GM21381 (cell line): ENCODE results near the gene WNK2.

Experiments
- ATAC-seq: cut with Tn5 transposase; IDR thresholded peaks from one replicate; pipeline ENCODE4 v1.9.1; 2021; ENCODE audit warnings: mild to moderate bottlenecking, moderate library complexity; ENCODE audit not compliant: unreplicated experiment

Gene WNK2

DNA sequence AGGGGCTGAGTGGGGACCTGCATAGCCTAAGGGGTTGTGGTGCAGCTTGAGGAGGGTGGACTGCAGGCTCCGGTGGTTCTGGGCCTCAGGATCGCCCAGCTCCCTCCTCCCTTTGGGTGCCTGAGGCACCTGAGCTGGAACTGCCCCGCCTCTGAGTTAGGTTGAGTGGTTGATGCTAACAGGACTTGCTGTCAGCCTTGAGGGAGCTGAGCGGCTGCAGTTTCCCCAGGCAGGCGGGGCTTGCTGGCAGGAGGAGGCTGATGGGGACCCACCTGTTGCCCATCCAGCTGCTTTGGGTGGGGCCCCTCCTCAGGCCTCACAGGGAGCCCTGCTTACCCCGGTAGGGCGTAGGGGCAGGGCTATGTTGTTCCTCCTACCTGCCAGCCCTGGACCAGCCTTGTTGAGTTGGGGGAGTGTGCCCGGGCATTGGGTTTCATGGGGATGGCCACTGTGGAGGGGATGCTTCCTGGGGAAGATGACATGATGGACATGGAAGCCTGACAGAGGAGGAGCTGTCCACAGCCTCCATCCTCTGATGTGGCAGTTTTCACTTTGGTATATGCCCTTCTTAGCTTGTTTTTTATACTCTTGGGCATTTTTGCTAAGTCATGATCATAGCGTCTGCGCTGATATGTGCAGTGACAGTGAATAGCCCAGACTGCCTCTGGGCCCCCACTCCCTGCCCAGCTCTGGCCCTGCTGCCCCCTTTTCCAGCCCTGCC, 14.3 kb downstream of the WNK2 start:
- ATAC-seq: no peak

DNA sequence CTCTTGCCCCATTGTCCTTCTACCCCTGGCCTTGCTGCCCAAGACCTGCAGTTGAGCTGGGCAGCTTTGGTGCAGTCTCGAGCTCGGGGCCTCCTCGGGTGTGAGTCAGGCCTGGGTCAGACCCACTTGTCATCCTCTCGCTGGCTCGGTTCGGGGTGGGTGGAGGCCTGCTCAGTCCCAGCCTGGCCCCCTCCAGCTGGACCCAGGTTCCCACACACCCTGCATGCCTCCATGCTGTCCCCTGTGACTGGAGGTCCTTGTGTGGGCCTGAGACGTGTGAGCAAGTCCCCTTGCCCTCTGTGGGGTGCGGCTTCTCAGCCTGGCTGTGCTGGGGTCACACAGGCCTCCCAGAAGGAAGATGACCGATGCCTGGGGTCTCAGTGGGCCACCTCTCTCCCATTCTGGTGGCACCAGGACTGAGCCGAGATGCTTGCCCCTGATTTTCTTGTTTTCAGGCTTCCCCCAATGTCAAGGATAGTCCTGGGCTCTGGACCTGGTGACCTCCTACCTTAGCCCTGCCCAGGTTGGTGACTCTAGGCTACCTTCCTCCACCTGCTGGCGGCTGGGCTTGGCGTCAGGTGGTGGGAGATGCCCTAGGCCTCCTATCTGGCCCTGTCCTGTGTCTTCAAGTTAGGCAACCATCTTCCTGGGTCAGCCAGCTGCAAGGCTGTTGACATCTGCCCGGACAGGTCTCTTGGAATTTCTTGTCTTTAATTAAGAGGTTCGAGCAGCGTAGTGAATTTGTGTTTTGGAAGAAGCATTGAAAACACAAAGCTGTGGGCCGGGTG, 15.1 kb downstream of the WNK2 start:
- no peak for ATAC-seq

DNA sequence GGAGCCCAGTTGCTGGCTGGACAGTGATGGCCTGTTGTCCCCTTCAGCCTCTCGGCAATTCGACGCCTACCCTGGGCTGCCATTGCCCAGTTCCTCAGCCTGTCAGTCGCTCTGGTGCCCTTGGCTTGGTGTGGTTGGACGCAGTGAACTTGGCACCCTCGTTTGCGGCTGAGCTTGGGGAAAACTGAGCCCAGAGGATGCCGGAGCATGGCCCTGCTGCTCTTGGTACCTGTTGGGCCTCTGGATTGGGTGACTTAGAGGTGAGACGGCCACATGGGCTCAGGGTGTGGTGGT, 16.5 kb downstream of the WNK2 start:
- no peak for ATAC-seq

DNA sequence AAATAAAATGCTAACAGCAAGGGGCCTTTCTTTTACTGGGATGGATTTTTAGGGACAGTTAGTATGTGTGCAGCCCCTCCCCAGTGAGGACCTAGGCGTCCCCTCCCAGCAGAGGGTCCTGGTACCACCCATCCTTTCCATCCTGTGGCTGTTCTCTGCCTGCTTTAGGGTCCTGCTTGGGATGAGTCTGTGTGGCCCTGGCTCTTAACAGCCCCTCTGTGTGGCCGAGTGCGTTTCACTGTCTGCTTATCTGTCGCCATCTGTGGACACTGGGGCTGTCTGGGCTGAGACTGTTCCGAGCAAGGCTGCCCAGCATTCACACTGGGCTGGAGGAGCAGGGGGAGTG, 17.0 kb downstream of the WNK2 start:
- no peak for ATAC-seq

DNA sequence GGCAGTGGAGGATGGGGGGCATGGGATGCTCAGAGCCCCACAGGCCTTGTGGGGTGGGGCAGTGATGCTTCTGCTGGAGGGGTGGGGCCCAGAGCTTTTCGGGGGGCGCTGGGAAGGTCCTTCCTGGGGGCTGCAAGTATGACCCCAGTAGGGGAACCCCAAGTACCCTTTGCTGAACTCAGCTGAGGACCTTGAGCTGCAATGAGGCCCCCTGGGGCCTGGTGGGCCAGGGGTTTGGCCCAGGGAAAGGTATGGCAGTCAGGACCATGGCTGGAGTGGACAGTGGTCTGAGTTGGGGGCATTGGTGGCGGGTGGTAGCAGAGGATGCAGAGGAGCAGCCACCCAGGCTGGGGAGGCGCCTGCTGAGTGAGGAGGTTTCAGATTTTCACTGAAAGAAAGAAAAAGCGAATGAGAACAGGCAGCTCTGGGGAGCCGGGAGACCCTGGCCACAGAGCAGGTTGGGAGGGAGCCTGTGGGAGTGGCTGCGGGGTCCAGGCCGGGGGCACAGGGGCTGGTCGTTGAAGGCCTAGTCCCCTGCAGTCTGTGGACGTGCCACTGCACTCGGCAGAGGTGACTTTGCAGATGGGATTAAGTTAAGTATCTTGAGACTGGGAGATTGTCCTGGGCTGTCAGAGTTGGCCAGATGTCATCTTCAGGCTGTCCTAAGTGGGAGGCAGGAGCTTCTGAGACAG, 19.2 kb downstream of the WNK2 start:
- ATAC-seq: no peak

DNA sequence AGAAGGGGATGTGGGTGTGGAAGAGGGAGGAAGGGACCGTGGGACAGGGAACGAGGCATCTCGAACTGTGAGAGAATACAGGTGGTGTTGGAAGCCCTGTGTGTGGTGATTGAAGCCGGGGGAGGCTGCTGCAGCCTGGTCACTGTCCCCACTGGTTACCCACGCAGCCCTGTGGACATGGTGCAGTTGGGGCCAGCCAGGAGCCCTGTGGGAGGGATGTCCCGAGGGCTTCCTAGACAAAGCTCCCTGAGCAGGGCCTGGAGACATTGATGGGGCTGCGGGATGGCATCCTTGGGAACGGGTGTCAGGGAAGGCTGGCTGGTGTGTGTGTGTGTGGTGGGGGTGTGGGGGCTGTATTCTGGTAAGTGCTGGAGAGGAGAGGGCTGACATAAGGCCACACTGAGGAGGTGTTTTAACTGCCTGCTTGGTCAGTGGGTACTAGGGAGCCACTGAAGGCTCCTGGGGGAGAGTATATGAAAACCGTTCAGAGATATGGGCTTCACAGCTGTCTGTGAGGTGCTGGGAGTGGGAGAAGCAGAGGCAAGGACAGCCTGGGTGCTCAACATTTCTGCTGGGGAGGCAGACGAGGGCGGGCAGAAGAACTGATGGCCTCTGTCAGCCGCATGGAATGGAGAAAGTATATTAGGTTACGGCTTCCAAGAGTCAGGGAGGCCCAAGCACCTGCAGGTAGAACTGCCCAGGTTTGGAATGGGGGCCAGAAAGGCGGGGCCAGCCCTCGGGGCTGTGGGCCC, 20.0 kb downstream of the WNK2 start:
- ATAC-seq: no peak

DNA sequence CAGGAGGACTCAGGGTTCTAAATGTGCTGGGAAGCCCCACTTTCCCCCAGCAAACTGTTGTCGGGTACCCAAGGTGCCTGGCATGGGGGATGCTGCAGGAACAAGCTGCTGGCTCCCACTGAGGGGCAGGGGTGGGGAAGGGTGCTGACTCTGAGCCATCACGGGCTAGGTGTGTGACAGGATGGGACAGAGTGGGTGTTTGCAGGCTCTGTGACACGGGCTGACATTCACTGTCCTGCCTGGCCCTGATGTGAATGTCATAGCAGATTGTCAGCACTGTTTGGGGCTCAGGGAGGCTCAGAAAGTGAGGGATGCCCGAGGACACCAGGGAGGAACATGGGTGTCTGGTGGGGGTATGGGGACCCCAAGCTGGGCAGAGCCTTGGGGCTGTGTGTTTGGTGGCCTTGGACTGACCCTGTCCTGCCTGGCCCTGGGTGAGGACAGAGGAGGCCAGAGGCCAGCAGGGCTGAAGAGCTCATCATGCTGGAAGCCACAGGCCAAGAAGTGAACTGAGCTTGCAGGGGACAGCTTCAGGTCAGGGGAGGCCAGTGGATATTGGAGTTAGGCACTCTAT, 20.6 kb downstream of the WNK2 start:
- no peak for ATAC-seq

DNA sequence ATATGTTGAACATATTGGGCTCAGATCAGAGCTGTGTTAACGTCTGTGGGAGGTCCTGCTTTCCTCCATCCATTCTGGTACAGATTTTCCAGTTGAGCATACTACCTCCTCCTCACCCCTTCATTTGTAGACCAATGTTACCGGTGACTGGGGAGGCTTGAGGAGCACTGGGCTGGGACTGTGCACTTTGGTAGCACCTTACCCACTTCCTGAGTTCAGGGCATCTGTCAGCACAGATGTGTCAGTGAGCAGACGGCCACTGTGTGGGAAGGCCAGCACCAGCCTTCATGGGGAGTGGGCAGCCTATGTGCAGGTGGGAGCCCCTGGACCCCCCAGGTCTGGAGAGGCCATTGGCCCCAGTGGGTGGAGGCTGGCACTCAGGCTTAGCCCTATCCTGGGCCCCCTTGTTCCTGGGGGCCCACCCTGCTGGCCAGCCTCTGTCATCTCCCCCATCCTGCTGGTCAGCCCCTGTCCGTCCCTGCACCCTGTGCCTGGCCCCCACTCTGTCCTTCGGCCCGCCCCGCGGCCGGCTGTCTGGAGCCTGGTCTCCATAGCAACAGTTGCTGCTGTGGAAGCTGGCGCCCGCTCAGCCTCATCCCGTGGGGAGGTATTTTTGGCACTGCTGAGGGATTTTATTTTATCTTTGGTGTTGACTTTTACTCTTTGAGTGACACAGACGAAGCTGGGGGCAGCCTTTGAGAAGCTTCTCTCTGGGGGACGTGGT, 21.3 kb downstream of the WNK2 start:
- ATAC-seq: no peak

DNA sequence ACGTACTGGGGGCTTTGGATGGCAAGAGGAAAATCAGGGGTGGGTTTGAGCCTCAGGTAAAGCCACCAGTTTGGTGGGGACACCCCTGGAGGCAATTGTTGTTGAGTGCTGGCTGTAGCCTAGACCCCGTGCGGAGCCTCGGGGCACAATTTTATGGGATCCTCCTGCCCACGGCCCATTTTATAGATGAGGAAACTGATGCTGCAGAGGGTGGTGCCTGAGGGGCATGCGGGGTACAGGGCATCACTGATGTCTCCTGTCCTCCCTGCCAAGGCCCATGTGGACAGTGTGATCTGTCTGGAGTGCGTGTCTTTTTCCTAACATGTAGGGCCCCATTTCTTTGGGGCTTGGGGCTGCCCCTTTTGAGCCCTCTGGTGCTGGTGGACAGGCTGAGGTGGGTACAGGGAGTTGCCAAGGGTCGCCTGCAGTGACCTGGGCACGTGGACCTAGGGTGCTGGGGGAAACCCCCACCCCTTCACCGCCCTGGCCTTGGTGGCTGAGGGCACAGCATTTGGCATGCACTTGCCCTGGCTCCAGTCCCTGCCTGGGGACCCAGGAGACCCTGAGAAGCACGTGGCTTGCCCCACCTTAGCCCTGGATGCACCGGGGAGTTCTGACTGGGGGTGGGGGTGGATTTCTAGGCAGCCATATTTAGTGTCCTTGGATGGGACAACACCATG, 22.1 kb downstream of the WNK2 start:
- ATAC-seq: no peak

DNA sequence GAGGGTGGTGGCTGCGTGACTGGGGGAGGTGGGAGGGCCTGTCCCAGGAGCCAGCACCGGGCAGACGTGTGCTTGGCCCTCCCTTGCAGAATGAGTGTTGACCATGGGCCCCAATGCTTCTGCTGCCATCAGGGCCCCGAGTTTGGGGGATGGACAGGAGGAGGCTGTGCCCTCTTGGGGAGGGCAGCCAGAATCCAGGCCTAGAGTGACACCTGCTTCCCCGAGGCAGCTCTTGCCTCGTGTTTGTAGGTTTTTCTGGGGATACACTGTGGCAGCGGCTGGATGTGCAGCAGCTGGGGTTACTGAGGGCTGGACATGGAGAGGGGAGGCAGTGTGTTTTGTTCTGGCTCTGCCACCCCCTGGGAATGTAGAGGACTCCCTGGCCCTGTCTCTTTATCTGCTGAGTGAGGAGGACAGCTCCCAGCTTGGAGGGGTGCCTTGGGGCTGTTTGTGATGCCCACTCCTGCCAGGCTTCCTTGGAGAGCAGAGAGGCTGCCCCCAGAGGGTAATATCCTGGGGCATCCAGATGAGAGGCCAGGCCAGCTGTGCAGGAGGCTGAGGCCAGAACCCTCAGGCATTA, 22.7 kb downstream of the WNK2 start:
- no peak for ATAC-seq

DNA sequence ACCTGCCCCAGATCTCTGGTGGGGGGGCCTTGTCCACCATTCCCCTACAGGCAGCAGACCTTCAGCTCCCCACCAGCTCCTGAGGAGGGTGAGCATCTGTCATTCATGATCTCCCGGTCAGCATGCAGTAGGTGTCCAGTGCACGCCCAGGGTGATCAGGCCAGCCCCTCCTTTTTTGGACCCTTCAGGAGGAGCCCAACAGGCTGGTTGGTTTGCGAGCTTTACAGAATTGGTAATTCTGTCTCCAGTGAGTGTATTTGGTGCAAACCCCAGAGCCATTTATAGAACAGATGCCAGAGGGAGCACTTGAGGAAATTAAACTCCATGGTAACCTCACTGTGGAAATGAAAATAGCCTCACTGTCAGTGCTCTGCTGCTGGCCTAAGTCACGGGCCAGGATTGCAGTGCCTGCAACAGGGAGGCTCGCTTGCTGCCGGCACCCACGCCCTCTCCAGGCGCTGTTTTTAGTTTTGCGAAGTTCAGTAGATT, 23.4 kb downstream of the WNK2 start:
- ATAC-seq: no peak

DNA sequence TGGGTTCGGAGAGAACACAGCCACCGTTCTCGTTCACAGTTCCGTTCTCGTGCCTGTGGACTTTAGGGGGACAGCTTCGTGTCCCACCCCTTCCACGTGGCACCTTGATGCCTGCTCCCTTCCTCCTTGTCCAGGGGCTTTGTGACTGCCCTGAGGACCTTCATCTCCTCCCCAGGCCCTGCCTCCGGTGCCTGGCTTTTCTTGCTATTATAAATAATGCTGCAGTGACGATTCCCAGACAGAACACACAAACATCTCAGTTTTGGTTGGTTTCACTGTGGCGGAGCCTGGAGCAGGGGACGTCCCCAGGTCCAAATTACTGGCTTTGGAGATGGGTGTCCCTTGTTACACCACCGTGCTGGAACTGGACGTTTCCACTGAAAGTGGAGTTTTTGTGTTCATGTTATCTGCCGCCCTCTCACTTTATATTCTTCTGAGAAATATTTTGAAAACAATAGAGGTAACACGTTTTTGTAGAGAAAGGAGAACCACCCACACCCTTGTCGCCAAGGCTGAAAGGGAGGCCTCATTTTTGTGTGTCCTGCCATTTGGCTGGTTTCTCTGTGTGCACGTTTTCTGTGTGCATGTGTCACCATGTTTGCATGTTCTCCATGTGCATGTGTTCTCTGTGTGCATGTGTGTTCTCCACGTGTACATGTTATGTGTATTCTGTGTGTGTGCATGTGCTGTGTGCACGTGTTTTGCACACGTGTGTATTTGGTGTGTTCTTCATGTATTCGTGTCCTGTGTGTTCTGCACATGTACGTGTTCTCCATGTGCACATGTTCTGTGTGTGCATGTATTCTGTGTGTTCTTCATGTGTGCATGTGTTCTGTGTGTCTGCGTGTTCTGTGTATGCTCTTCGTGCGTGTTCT, 24.2 kb downstream of the WNK2 start:
- ATAC-seq: no peak

DNA sequence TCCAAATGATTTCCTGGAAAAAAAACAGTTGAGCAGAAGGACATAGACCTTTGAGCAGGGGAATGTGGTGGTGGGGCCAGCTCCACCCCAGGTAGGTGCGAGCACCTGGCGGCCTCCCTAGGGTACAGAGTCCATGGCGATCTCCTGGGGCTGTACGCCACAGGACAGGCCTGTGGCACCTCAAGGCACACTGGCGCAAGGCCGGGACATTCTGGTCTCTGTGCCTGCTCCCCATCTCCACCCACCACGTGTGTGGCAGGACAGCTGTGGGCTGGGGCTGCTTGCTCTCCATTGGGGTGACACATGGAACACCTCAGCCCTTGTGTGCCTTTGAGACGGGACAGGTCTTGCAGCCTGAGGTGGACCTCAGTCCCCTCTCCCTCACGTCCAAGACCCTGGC, 25.2 kb downstream of the WNK2 start:
- no peak for ATAC-seq

DNA sequence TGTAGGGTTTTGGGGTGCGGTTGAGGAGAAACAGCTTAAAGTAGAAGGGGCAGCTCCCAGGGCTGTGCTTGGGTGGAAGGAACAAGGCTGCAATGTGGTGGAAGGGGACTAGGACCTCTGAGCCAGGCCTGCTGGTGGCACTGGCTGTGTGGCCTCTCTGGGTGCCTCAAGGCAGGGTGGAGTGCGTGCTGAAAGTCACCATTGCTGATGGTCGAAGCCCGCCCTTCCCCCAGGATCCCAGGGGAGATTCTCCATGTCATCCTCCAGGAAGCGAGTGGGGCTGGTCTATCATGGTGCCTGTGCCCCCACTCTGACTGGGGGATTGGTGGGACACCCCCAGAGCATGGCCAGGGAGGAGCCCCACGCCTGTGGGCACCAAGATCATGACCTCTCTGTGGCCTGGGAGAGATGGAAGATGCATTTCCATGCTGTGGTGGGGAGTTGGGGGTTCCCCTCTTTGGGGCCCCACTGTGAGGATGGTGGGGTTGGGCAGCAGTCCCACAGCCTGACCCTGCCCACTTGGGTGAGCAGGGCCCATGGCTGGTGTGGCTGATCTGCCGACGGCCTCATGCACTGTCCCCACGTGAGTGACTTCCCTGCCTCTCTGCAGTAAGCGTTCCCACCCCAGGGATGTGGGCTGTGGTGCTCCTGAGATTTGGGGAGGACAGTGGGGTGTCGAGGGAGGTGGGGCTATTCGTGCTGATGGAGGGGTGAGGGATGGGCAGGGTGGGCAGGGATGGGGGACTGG, 25.8 kb downstream of the WNK2 start:
- ATAC-seq: no peak

DNA sequence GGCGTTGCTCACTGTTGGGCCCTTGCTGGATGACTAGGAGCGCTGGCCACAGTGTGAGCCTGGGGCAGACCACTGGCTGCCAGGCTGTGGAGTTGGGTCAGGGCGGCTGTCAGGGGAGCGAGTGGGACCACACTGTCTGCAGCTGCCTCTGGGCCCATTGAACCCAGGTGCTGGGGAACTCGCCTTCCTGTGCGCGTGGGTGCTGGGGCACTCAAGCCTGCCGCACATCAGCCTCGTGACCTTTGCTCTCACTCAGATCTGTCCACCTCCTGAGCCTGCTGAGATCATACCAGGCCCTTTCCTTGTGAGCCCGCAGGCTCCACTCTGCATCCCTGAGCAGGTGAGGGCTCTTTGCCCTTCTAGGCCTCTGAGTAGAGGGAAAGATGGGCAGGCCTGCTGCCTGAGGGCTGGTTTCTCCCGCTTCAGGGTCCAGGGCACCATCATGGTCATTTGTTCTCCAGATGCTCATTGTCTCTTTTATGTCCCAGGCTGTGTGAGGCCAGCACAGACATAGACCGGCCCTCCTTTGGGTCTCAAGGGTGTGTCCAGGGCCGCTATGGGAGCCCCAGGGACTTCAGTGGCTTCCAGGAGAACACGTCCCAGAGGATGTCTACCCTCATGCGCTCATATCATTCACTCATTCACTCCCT, 26.5 kb downstream of the WNK2 start:
- ATAC-seq: no peak

DNA sequence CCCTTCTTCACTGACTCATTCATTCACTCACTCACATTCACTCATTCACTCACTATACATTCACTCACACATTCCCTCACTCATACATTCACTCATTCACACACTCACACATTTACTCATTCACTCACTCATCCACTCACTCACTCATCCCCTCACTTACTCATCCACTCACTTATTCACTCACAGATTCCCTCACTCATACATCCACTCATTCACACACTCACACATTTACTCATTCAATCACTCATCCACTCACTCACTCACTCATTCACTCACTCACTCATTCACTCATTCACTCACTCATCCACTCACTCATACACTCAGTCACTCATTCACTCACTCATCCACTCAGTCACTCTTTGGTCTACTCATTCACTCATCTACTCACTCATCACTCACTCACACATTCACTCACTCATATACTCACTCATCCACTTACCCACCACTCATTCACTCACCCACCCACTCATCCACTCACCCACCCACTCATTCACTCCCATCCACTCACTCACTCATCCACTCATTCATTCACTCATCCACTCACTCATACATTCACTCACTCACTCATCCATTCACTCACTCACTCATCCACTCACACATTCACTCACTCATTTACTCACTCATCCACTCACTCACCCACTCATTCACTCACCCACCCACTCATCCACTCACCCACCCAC, 27.2 kb downstream of the WNK2 start:
- no peak for ATAC-seq

DNA sequence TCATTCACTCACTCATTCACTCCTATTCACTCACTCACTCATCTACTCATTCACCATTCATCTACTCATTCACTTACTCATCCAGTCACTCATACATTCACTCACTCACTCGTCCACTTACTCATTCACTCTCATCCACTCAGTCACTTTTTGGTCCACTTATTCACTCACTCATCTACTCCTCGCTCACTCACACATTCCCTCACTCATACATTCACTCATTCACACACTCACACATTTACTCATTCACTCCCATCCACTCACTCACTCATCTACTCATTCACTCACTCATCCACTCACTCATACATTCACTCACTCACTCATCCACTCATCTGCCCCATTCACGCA, 27.7 kb downstream of the WNK2 start:
- ATAC-seq: no peak
